Caki2 (cell line): ENCODE data around the gene PADI3. TPM values are rescaled to one million over a fixed set of nuclear protein-coding genes. Genes with fewer than 3 reads are reported as not detected.

Experiments
- DNase-seq: peaks from one replicate; pipeline ENCODE4 v3.0.0-alpha.2; 2015; ENCODE audit warnings: low read depth
- in situ Hi-C: cut with HindIII; loops from 2 replicates; pipeline ENCODE4 v1.10.0; 2016; ENCODE audit warnings: low sequenced_read_pairs, low pct_unique_long_range_greater_than_20kb, mixed read lengths
- total RNA-seq: library from RNA; depleted of rRNA; stranded (reverse); fragments of >200 nt; shearing (Covaris generic); gene quantifications from 2 replicates; pipeline ENCODE4 v1.2.3, GENCODE V29; 2014; ENCODE audit warnings: low replicate concordance; rRNA removed

The PADI3 gene
- 82.9 and 83.2 TPM in 2 replicates for total RNA-seq

GRCh38 chr1:17248781-17249180 is at the start of gene PADI3:
PADI3 (plus strand) TSS chr1:17249098; CDS start chr1:17249138, 40 bp downstream.
- in situ Hi-C loops, result no loop called here

GRCh38 chr1:17199267-17200044 is 49.4 kb upstream of the PADI3 start:
- no peak for DNase-seq
- in situ Hi-C loops, result no loop called here

More at GRCh38 chr1:17248781-17249180, at the start of gene PADI3:
- peak; percentile 68 for DNase-seq

GRCh38 chr1:17200246-17200645 is 48.7 kb upstream of the PADI3 start:
- in situ Hi-C loops, result no loop called here
- no peak for DNase-seq

GRCh38 chr1:17200756-17201155 is 48.1 kb upstream of the PADI3 start:
- in situ Hi-C loops, result no loop called here

GRCh38 chr1:17201201-17202021 is 47.5 kb upstream of the PADI3 start:
- DNase-seq, result peak; percentile 35
- in situ Hi-C loops, result no loop called here

More at GRCh38 chr1:17200756-17201155, 48.1 kb upstream of the PADI3 start:
- DNase-seq, result peak; percentile 54

GRCh38 chr1:17204546-17205440 is 44.1 kb upstream of the PADI3 start, which contains the start of gene PADI1:
PADI1 (plus strand) TSS chr1:17205128; CDS start chr1:17205218, 90 bp downstream.
- in situ Hi-C loops, result no loop called here
- DNase-seq, result no peak

- no peak for DNase-seq
- in situ Hi-C loops, result no loop called here
These were observed 43.2 kb upstream of the PADI3 start for GRCh38 chr1:17205652-17206051.

GRCh38 chr1:17206196-17206595 is 42.7 kb upstream of the PADI3 start:
- no peak for DNase-seq
- in situ Hi-C loops, result no loop called here

- in situ Hi-C loops, result no loop called here
- no peak for DNase-seq
These were observed 41.9 kb upstream of the PADI3 start for GRCh38 chr1:17207046-17207445.

GRCh38 chr1:17207540-17207939 is 41.4 kb upstream of the PADI3 start:
- no peak for DNase-seq
- in situ Hi-C loops, result no loop called here

GRCh38 chr1:17207966-17208418 is 40.9 kb upstream of the PADI3 start:
- in situ Hi-C loops, result no loop called here
- DNase-seq, result no peak

- in situ Hi-C loops, result no loop called here
- no peak for DNase-seq
These were observed 40.4 kb upstream of the PADI3 start for GRCh38 chr1:17208546-17208945.

- no peak for DNase-seq
- in situ Hi-C loops, result no loop called here
These were observed 39.5 kb upstream of the PADI3 start for GRCh38 chr1:17209430-17209829.

- in situ Hi-C loops, result no loop called here
- no peak for DNase-seq
These were observed 38.7 kb upstream of the PADI3 start for GRCh38 chr1:17210176-17210575.

- in situ Hi-C loops, result no loop called here
- DNase-seq, result no peak
These were observed 37.5 kb upstream of the PADI3 start for GRCh38 chr1:17211377-17211776.

GRCh38 chr1:17212009-17212408 is 36.9 kb upstream of the PADI3 start:
- in situ Hi-C loops, result no loop called here
- no peak for DNase-seq

- no peak for DNase-seq
- in situ Hi-C loops, result no loop called here
These were observed 36.3 kb upstream of the PADI3 start for GRCh38 chr1:17212487-17213121.
